WTC11 (cell line): ENCODE results near the gene CNDP1. TPM values are rescaled to one million over a fixed set of nuclear protein-coding genes. Genes with fewer than 3 reads are reported as not detected.

ENCODE experiments used
- ATAC-seq: fragments of 200-7000 bp; cut with Tn5 transposase; 2 replicates; pipeline ENCODE4 v1.10.0; 2021; ENCODE audit warnings: mild to moderate bottlenecking, moderate library complexity
- CTCF ChIA-PET: fragments of 300-600 bp; sonication (Branson Sonifier 250); formaldehyde crosslinking; loops from one replicate; lab custom pipeline; 2021; ENCODE audit warnings: antibody characterized with exemption; lab: Charles Lee
- POLR2A ChIA-PET: fragments of 350-600 bp; sonication (Branson Sonifier 250); formaldehyde crosslinking; loops from one replicate; lab custom pipeline; 2021; ENCODE audit warnings: antibody characterized with exemption; lab: Charles Lee
- DNase-seq: peaks from one replicate; pipeline ENCODE4 v3.0.0; 2021; ENCODE audit warnings: low spot score
- H3K27ac Mint-ChIP-seq: 2 replicates; pipeline ENCODE4 v1.8.0; 2021; ENCODE audit warnings: mixed read lengths
- H3K27me3 Mint-ChIP-seq: 2 replicates; pipeline ENCODE4 v1.8.0; 2021; ENCODE audit warnings: low read depth, mild to moderate bottlenecking, moderate library complexity, mixed read lengths
- H3K36me3 Mint-ChIP-seq: 2 replicates; pipeline ENCODE4 v1.8.0; 2021; ENCODE audit warnings: mixed read lengths
- H3K4me1 Mint-ChIP-seq: 2 replicates; pipeline ENCODE4 v1.8.0; 2022; ENCODE audit warnings: mixed read lengths
- H3K4me3 Mint-ChIP-seq: 2 replicates; pipeline ENCODE4 v1.8.0; 2021; ENCODE audit warnings: mild to moderate bottlenecking, moderate library complexity, mixed read lengths
- H3K9me3 Mint-ChIP-seq: 2 replicates; pipeline ENCODE4 v1.8.0; 2021; ENCODE audit warnings: mixed read lengths
- GRHL2 ChIP-seq: fragments of 250-450 bp; sonication (Bioruptor Pico); IDR thresholded peaks from 2 replicates; pipeline ENCODE4 v1.8.0; 2022; ENCODE audit warnings: mild to moderate bottlenecking, moderate library complexity; ENCODE audit not compliant: insufficient replicate concordance, severe bottlenecking
- HMGA2 ChIP-seq: fragments of 250-450 bp; sonication (Bioruptor Pico); IDR thresholded peaks from 2 replicates; pipeline ENCODE4 v1.4.0; 2021; ENCODE audit warnings: mild to moderate bottlenecking, moderate library complexity
- JAZF1 ChIP-seq: fragments of 250-450 bp; sonication (Bioruptor Pico); IDR thresholded peaks from 2 replicates; pipeline ENCODE4 v1.9.0; 2021; ENCODE audit warnings: moderate library complexity, mild to moderate bottlenecking, inconsistent platforms
- NFATC4 ChIP-seq: fragments of 250-450 bp; sonication (Bioruptor Pico); IDR thresholded peaks from 2 replicates; pipeline ENCODE4 v1.9.0; 2021; ENCODE audit warnings: mild to moderate bottlenecking
- OVOL2 ChIP-seq: fragments of 250-450 bp; sonication (Bioruptor Pico); IDR thresholded peaks from 2 replicates; pipeline ENCODE4 v1.9.0; 2021; ENCODE audit warnings: mild to moderate bottlenecking, borderline replicate concordance
- SOX15 ChIP-seq: fragments of 250-450 bp; sonication (Bioruptor Pico); IDR thresholded peaks from 2 replicates; pipeline ENCODE4 v1.9.0; 2021; ENCODE audit warnings: mild to moderate bottlenecking
- ZNF121 ChIP-seq: sonication (generic); formaldehyde crosslinking; IDR thresholded peaks from 2 replicates; pipeline ENCODE4 v1.8.0; 2023; ENCODE audit warnings: missing genetic modification reagents
- total RNA-seq: library from RNA; stranded (reverse); gene quantifications from 3 replicates; pipeline ENCODE4 v1.2.3, GENCODE V29; 2021
- TF ChIP-seq, protein P1 (sequence below): sonication (generic); formaldehyde crosslinking; IDR thresholded peaks from 2 replicates; pipeline ENCODE4 v1.8.1; 2022; ENCODE audit warnings: missing genetic modification reagents, borderline replicate concordance
- TF ChIP-seq, protein P2 (sequence below): sonication (generic); formaldehyde crosslinking; IDR thresholded peaks from 2 replicates; pipeline ENCODE4 v1.8.1; 2022; ENCODE audit warnings: mild to moderate bottlenecking, moderate library complexity, missing genetic modification reagents
- TF ChIP-seq, protein P3 (sequence below): sonication (generic); formaldehyde crosslinking; conservative IDR thresholded peaks from 2 replicates; pipeline ENCODE4 v1.8.1; 2022; ENCODE audit warnings: mild to moderate bottlenecking, missing genetic modification reagents
- TF ChIP-seq, protein P4 (sequence below): sonication (generic); formaldehyde crosslinking; IDR thresholded peaks from 2 replicates; pipeline ENCODE4 v1.8.1; 2022; ENCODE audit warnings: low read depth, mild to moderate bottlenecking, moderate library complexity, missing genetic modification reagents, borderline replicate concordance
- TF ChIP-seq, protein P5 (sequence below): sonication (generic); formaldehyde crosslinking; IDR thresholded peaks from 2 replicates; pipeline ENCODE4 v1.8.0; 2022; ENCODE audit warnings: mild to moderate bottlenecking, missing genetic modification reagents
- TF ChIP-seq, protein P6 (sequence below): sonication (generic); formaldehyde crosslinking; IDR thresholded peaks from 2 replicates; pipeline ENCODE4 v1.8.0; 2022; ENCODE audit warnings: mild to moderate bottlenecking, missing genetic modification reagents
- TF ChIP-seq, protein P7 (sequence below): sonication (generic); formaldehyde crosslinking; IDR thresholded peaks from 2 replicates; pipeline ENCODE4 v1.8.0; 2022; ENCODE audit warnings: mild to moderate bottlenecking, missing genetic modification reagents
- TF ChIP-seq, protein P8 (sequence below): sonication (generic); formaldehyde crosslinking; IDR thresholded peaks from 2 replicates; pipeline ENCODE4 v1.8.0; 2022; ENCODE audit warnings: mild to moderate bottlenecking, missing genetic modification reagents

CNDP1 gene
- total RNA-seq, 1 experiment from 2014 or later, result 0.28 TPM

DNA sequence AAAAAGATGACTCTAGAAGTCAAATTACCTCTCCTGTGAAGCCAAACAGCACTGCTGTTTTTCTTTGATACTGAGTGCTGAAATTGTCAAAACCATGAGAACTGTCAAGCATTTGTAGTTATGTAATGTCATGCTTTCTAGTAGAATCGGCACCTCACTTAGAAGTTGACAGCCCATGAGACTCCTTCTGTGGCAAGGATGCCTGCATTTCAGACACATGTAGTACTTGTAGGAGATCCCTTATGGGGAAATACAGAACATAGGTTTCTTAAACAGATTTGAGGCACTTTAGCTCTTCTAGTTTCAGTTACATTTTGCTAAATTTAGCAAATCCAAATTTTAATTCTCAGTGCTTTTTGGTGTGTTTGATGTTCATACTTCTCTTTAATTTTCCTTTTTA is 79.1 kb downstream of the CNDP1 start (continued):
- TF ChIP-seq, protein P1, sequence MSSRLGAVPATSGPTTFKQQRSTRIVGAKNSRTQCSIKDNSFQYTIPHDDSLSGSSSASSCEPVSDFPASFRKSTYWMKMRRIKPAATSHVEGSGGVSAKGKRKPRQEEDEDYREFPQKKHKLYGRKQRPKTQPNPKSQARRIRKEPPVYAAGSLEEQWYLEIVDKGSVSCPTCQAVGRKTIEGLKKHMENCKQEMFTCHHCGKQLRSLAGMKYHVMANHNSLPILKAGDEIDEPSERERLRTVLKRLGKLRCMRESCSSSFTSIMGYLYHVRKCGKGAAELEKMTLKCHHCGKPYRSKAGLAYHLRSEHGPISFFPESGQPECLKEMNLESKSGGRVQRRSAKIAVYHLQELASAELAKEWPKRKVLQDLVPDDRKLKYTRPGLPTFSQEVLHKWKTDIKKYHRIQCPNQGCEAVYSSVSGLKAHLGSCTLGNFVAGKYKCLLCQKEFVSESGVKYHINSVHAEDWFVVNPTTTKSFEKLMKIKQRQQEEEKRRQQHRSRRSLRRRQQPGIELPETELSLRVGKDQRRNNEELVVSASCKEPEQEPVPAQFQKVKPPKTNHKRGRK (CRISPR knock-in tag), result no peak
- TF ChIP-seq, protein P2, sequence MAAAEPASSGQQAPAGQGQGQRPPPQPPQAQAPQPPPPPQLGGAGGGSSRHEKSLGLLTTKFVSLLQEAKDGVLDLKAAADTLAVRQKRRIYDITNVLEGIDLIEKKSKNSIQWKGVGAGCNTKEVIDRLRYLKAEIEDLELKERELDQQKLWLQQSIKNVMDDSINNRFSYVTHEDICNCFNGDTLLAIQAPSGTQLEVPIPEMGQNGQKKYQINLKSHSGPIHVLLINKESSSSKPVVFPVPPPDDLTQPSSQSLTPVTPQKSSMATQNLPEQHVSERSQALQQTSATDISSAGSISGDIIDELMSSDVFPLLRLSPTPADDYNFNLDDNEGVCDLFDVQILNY (CRISPR knock-in tag), result no peak
- TF ChIP-seq HMGA2 (CRISPR knock-in tag), result no peak
- TF ChIP-seq, protein P3, sequence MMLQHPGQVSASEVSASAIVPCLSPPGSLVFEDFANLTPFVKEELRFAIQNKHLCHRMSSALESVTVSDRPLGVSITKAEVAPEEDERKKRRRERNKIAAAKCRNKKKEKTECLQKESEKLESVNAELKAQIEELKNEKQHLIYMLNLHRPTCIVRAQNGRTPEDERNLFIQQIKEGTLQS (CRISPR knock-in tag), result no peak
- TF ChIP-seq SOX15 (CRISPR knock-in tag), result no peak
- TF ChIP-seq, protein P4, sequence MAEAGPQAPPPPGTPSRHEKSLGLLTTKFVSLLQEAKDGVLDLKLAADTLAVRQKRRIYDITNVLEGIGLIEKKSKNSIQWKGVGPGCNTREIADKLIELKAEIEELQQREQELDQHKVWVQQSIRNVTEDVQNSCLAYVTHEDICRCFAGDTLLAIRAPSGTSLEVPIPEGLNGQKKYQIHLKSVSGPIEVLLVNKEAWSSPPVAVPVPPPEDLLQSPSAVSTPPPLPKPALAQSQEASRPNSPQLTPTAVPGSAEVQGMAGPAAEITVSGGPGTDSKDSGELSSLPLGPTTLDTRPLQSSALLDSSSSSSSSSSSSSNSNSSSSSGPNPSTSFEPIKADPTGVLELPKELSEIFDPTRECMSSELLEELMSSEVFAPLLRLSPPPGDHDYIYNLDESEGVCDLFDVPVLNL (CRISPR knock-in tag), result no peak
- TF ChIP-seq, protein P5, sequence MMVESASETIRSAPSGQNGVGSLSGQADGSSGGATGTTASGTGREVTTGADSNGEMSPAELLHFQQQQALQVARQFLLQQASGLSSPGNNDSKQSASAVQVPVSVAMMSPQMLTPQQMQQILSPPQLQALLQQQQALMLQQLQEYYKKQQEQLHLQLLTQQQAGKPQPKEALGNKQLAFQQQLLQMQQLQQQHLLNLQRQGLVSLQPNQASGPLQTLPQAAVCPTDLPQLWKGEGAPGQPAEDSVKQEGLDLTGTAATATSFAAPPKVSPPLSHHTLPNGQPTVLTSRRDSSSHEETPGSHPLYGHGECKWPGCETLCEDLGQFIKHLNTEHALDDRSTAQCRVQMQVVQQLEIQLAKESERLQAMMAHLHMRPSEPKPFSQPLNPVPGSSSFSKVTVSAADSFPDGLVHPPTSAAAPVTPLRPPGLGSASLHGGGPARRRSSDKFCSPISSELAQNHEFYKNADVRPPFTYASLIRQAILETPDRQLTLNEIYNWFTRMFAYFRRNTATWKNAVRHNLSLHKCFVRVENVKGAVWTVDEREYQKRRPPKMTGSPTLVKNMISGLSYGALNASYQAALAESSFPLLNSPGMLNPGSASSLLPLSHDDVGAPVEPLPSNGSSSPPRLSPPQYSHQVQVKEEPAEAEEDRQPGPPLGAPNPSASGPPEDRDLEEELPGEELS (CRISPR knock-in tag), result no peak
- TF ChIP-seq JAZF1, result no peak
- TF ChIP-seq GRHL2 (CRISPR knock-in tag), result no peak
- no peak for TF ChIP-seq OVOL2

DNA sequence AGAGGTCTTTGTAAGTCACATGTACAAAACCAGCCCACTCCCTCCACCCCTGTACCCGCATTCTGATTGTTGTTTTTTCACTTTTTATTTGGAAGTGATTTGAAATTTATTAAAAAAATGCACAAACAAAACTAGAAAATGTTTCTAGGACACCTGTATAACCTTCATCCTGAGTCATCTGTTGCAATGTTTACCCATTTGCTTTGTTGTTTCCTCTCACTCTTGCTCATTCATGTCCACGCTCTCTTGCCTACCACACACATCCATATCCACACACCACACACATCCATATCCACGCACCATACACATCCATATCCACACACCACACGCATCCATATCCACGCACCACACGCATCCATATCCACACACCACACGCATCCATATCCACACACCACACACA is 82.2 kb downstream of the CNDP1 start:
- POLR2A ChIA-PET, result no interaction called here
- no peak overlapping the region for H3K27ac Mint-ChIP-seq
- no peak for ATAC-seq

DNA sequence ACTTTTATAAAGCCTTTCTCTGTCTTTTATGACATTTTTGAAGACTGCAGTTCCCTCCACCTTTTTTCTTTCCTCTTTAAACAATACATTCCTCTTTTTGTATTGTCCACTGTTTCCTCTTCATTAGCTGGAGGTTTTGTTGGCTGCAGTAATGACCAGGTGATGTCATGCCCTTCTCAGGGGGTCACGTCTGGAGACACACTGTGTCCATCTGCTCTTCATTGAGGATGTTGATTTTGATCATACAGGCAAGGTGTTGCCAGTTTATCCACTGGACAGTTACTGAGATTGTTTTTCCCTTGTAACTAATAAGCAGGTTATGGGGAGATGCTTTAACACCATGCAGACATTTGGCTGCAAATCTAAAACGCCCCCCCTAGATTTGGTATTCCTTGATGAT is 83.2 kb downstream of the CNDP1 start:
- Mint-ChIP-seq H3K4me1 (peaks cover 3% of the 10 kb centered on the region), H3K27ac (no peak overlapping the region), H3K4me3 (no peak overlapping the region), H3K9me3 (peaks cover 9% of the 10 kb centered on the region), H3K27me3 (no peaks in the 10 kb centered on the region; the same call in 1 of the 2 replicates), H3K36me3 (no peaks in the 10 kb centered on the region; the same call in 1 of the 2 replicates)
- no peak for ATAC-seq
- ChIA-PET POLR2A (interaction anchor here (0.6 kb wide), 1 partner anchor 43 kb away, joined by 3 read pairs; no protein-coding TSS in a partner anchor), CTCF (no interaction called here)
- TF ChIP-seq, protein P6, sequence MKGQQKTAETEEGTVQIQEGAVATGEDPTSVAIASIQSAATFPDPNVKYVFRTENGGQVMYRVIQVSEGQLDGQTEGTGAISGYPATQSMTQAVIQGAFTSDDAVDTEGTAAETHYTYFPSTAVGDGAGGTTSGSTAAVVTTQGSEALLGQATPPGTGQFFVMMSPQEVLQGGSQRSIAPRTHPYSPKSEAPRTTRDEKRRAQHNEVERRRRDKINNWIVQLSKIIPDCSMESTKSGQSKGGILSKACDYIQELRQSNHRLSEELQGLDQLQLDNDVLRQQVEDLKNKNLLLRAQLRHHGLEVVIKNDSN, result no peak
- no peak for TF ChIP-seq ZNF121 (CRISPR knock-in tag)
- TF ChIP-seq, protein P7, sequence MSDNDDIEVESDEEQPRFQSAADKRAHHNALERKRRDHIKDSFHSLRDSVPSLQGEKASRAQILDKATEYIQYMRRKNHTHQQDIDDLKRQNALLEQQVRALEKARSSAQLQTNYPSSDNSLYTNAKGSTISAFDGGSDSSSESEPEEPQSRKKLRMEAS (CRISPR knock-in tag), result no peak
- TF ChIP-seq NFATC4, result no peak
- no peak for DNase-seq

More for the DNA sequence above, 82.2 kb downstream of the CNDP1 start:
- no peak for DNase-seq
- CTCF ChIA-PET, result no interaction called here
- H3K27me3 Mint-ChIP-seq, result no peaks in the 10 kb centered on the region; the same call in 1 of the 2 replicates
- peaks cover 3% of the 10 kb centered on the region for H3K4me1 Mint-ChIP-seq
- peaks cover 9% of the 10 kb centered on the region for H3K9me3 Mint-ChIP-seq
- TF ChIP-seq, protein P8, sequence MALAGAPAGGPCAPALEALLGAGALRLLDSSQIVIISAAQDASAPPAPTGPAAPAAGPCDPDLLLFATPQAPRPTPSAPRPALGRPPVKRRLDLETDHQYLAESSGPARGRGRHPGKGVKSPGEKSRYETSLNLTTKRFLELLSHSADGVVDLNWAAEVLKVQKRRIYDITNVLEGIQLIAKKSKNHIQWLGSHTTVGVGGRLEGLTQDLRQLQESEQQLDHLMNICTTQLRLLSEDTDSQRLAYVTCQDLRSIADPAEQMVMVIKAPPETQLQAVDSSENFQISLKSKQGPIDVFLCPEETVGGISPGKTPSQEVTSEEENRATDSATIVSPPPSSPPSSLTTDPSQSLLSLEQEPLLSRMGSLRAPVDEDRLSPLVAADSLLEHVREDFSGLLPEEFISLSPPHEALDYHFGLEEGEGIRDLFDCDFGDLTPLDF (CRISPR knock-in tag), result no peak
- no peak overlapping the region for H3K4me3 Mint-ChIP-seq
- H3K36me3 Mint-ChIP-seq, result no peaks in the 10 kb centered on the region; the same call in 1 of the 2 replicates
